Measurements from ENCODE around the gene UROS.

UROS gene

GRCh38 chr10:125788156-125789034, 34.7 kb downstream of the UROS start:
- DNase-seq (ENCODE audit: low read depth in 2 of 2): no peak

GRCh38 chr10:125785791-125786190, 37.3 kb downstream of the UROS start:
- DNase-seq (ENCODE audit: low read depth in 2 of 2): no peak

GRCh38 chr10:125783957-125784356, 39.1 kb downstream of the UROS start:
- no peak for DNase-seq (ENCODE audit: low read depth in 2 of 2)

- no peak for DNase-seq (ENCODE audit: low read depth in 2 of 2)
These were observed 39.6 kb downstream of the UROS start for GRCh38 chr10:125783408-125783807.

- DNase-seq (ENCODE audit: low read depth in 2 of 2): no peak
These were observed 40.4 kb downstream of the UROS start for GRCh38 chr10:125782616-125783015.

GRCh38 chr10:125782054-125782453, 41.0 kb downstream of the UROS start:
- DNase-seq (ENCODE audit: low read depth in 2 of 2): no peak

- DNase-seq (ENCODE audit: low read depth in 2 of 2): no peak
These were observed 41.7 kb downstream of the UROS start for GRCh38 chr10:125781374-125781773.

- DNase-seq (ENCODE audit: low read depth in 2 of 2): no peak
These were observed 43.4 kb downstream of the UROS start for GRCh38 chr10:125779403-125780327.

- no peak for DNase-seq (ENCODE audit: low read depth in 2 of 2)
These were observed 44.5 kb downstream of the UROS start for GRCh38 chr10:125778556-125778955.

GRCh38 chr10:125777806-125778205, 45.3 kb downstream of the UROS start:
- DNase-seq (ENCODE audit: low read depth in 2 of 2): no peak

- DNase-seq (ENCODE audit: low read depth in 2 of 2): no peak
These were observed 47.5 kb downstream of the UROS start, which contains the start of gene MMP21 for GRCh38 chr10:125775491-125776106. MMP21 (minus strand) TSS chr10:125775821; CDS start chr10:125775821, 0 bp downstream.

GRCh38 chr10:125774581-125775191, 48.4 kb downstream of the UROS start:
- DNase-seq (ENCODE audit: low read depth in 2 of 2): no peak

- no peak for DNase-seq (ENCODE audit: low read depth in 2 of 2)
These were observed 49.1 kb downstream of the UROS start for GRCh38 chr10:125773687-125774543.

- no peak for DNase-seq (ENCODE audit: low read depth in 2 of 2)
These were observed 50.2 kb downstream of the UROS start for GRCh38 chr10:125772864-125773180.

GRCh38 chr10:125772112-125772863, 50.8 kb downstream of the UROS start:
- DNase-seq (ENCODE audit: low read depth in 2 of 2): no peak

- DNase-seq (ENCODE audit: low read depth in 2 of 2): no peak
These were observed 52.2 kb downstream of the UROS start for GRCh38 chr10:125770844-125771243.

- DNase-seq (ENCODE audit: low read depth in 2 of 2): no peak
These were observed 53.9 kb downstream of the UROS start for GRCh38 chr10:125769175-125769574.

GRCh38 chr10:125768219-125768855, 54.7 kb downstream of the UROS start:
- DNase-seq (ENCODE audit: low read depth in 2 of 2): no peak

- no peak for DNase-seq (ENCODE audit: low read depth in 2 of 2)
These were observed 56.5 kb downstream of the UROS start for GRCh38 chr10:125766511-125766910.

- DNase-seq (ENCODE audit: low read depth in 2 of 2): no peak
These were observed 57.2 kb downstream of the UROS start for GRCh38 chr10:125765835-125766234.
